ENCODE measurements around the gene RXFP2.

DNA sequence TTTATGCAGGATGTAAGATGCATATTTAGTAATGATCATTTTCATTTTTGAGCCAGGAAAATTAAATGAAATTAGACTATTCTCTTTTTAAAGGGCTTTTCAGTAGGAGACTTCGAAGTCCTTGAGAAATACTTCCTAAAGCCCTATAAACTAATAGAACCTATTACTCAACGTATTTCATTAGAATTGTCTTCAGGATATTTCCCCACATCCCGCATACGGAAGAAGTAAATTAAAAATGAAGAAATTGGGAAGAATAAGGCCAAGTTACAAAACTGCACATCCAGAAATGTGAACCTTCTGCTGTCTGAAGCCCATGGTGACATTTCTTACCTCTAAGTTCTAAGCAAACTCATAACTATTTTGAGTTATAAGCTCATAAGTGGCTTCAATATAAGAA, 66.5 kb downstream of the RXFP2 start:
- TF ChIP-seq, protein P1, sequence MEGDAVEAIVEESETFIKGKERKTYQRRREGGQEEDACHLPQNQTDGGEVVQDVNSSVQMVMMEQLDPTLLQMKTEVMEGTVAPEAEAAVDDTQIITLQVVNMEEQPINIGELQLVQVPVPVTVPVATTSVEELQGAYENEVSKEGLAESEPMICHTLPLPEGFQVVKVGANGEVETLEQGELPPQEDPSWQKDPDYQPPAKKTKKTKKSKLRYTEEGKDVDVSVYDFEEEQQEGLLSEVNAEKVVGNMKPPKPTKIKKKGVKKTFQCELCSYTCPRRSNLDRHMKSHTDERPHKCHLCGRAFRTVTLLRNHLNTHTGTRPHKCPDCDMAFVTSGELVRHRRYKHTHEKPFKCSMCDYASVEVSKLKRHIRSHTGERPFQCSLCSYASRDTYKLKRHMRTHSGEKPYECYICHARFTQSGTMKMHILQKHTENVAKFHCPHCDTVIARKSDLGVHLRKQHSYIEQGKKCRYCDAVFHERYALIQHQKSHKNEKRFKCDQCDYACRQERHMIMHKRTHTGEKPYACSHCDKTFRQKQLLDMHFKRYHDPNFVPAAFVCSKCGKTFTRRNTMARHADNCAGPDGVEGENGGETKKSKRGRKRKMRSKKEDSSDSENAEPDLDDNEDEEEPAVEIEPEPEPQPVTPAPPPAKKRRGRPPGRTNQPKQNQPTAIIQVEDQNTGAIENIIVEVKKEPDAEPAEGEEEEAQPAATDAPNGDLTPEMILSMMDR (IDR thresholded peaks at IDR 0.05), result no peak
- no peak for TF ChIP-seq POLR2A (IDR thresholded peaks at IDR 0.05)
